K562 (cell line): Measurements from ENCODE around the gene CC2D1A.

Experiments
- CREM ChIP-seq: IDR thresholded peaks from 2 replicates; pipeline ENCODE4 v1.6.1; 2014; ENCODE audit warnings: antibody characterized with exemption, low read depth
- EZH2 ChIP-seq: IDR thresholded peaks from 2 replicates; pipeline ENCODE4 v1.6.1; 2012; ENCODE audit warnings: low read depth, mild to moderate bottlenecking, inconsistent platforms, low read length, borderline replicate concordance
- FOXK1 ChIP-seq: sonication (generic); formaldehyde crosslinking; IDR thresholded peaks from 2 replicates; pipeline ENCODE4 v1.8.0; 2022; ENCODE audit warnings: missing genetic modification reagents, mild to moderate bottlenecking, borderline replicate concordance
- KLF16 ChIP-seq: IDR thresholded peaks from 2 replicates; pipeline ENCODE4 v1.6.1; 2016; ENCODE audit warnings: antibody characterized with exemption
- RAD21 ChIP-seq, 2 experiments: fragments of 250-450 bp in 1 of 2; fragments of 450-650 bp in 1 of 2; sonication (Bioruptor Pico) in 1 of 2; formaldehyde crosslinking in 1 of 2; IDR thresholded peaks in 1 of 2; conservative IDR thresholded peaks in 1 of 2; 2 replicates each; pipeline versions ENCODE4 v1.4.0 to v1.8.0; 2020 to 2022; ENCODE audit warnings: mild to moderate bottlenecking in 2 of 2, moderate library complexity in 1 of 2
- SP1 ChIP-seq: sonication (generic); formaldehyde crosslinking; IDR thresholded peaks from 2 replicates; pipeline ENCODE4 v1.8.1; 2022; ENCODE audit warnings: mild to moderate bottlenecking, missing genetic modification reagents
- SP2 ChIP-seq: IDR thresholded peaks from 2 replicates; pipeline ENCODE4 v1.6.1; 2011; ENCODE audit warnings: mild to moderate bottlenecking, low read depth, low read length, moderate library complexity; ENCODE audit not compliant: poor library complexity, severe bottlenecking; ENCODE audit errors: extremely low read depth
- TBL1XR1 ChIP-seq, 2 experiments: IDR thresholded peaks; 2 replicates each; pipeline ENCODE4 v1.6.1; 2012; ENCODE audit warnings: improper control_type of control experiment in 2 of 2, low read length in 2 of 2, mild to moderate bottlenecking in 1 of 2
- ZBTB7A ChIP-seq: IDR thresholded peaks from 2 replicates; pipeline ENCODE4 v1.6.1; 2011; ENCODE audit warnings: low read depth, mild to moderate bottlenecking, low read length, moderate library complexity, borderline replicate concordance; ENCODE audit not compliant: control insufficient read depth
- ZC3H8 ChIP-seq: fragments of 450-650 bp; IDR thresholded peaks from 2 replicates; pipeline ENCODE4 v1.6.1; 2017
- ZNF384 ChIP-seq: IDR thresholded peaks from 2 replicates; pipeline ENCODE4 v1.6.1; 2012; ENCODE audit warnings: low read depth, low read length, improper control_type of control experiment
- ZNF584 ChIP-seq: fragments of 200-800 bp; sonication (Bioruptor generic); IDR thresholded peaks from 2 replicates; pipeline ENCODE4 v1.6.1; 2016; ENCODE audit warnings: low read depth, mild to moderate bottlenecking, missing genetic modification characterization, missing compliant biosample characterization
- TF ChIP-seq, protein P1 (sequence below): fragments of 250-450 bp; sonication (Bioruptor Pico); IDR thresholded peaks from 2 replicates; pipeline ENCODE4 v1.5.0; 2020; ENCODE audit warnings: mild to moderate bottlenecking

DNA sequence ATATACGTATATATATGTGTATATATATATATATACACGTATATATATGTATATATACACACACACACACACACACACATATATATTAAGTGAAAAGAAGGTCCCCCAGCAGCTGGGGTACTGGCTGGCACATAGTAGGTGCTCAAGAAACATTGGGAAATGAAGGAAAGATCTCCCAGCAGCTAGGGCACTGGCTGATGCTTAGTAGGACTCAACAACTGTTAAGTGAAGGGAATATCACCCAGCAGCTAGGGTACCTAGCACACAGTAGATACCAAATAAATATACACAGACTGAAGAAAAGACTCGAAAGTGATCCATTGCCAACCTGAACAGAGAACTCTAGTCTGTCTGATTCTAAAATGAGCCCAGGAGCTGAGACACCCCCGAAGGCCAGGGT is 20.0 kb downstream of the CC2D1A start:
- TF ChIP-seq ZC3H8 (no peak), SP1 (CRISPR knock-in tag) (no peak), SP2 (no peak), CREM (no peak), KLF16 (no peak), ZBTB7A (no peak), EZH2 (no peak), RAD21 (CRISPR knock-in tag; conservative IDR thresholded peaks at IDR 0.05 in 1 of 2, IDR thresholded peaks at IDR 0.05 in 1 of 2) (no peak), ZNF384 (no peak), FOXK1 (no peak), ZNF584 (CRISPR knock-in tag) (no peak), TBL1XR1 (IDR thresholded peaks at IDR 0.05; ENCODE audit: low read length in 2 of 2) (no peak)
- TF ChIP-seq, protein P1, sequence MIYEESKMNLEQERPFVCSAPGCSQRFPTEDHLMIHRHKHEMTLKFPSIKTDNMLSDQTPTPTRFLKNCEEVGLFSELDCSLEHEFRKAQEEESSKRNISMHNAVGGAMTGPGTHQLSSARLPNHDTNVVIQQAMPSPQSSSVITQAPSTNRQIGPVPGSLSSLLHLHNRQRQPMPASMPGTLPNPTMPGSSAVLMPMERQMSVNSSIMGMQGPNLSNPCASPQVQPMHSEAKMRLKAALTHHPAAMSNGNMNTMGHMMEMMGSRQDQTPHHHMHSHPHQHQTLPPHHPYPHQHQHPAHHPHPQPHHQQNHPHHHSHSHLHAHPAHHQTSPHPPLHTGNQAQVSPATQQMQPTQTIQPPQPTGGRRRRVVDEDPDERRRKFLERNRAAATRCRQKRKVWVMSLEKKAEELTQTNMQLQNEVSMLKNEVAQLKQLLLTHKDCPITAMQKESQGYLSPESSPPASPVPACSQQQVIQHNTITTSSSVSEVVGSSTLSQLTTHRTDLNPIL (CRISPR knock-in tag), result no peak
